T-helper 9 cell (primary cell): Measurements from ENCODE around the gene OR4C16.

ENCODE experiments used
- DNase-seq: peaks from one replicate; pipeline ENCODE4 v3.0.0-alpha.2; 2020
- total RNA-seq, 2 donors: gene quantifications; one replicate each; lab custom pipeline; 2026; lab: John Stamatoyannopoulos, UW

The OR4C16 gene, protein sequence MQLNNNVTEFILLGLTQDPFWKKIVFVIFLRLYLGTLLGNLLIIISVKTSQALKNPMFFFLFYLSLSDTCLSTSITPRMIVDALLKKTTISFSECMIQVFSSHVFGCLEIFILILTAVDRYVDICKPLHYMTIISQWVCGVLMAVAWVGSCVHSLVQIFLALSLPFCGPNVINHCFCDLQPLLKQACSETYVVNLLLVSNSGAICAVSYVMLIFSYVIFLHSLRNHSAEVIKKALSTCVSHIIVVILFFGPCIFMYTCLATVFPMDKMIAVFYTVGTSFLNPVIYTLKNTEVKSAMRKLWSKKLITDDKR
- total RNA-seq = 0 reads per million in 2 donors

DNA sequence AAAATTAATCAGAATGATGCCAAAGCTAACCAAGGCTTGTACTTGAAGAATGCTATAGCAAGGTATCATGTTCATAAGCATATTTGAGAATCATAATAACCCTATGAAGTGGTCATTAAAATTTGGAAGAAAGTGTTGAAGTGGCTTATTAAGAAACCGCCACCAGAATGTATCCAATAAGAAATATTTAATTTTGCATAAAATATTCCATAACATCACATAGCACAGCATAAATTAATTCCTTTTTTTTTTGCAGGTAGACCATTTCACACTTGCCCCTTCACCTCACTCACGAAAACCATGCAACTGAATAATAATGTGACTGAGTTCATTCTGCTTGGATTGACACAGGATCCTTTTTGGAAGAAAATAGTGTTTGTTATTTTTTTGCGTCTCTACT, at the start of gene OR4C16:
Gene OR4C16 (plus strand): TSS at position 301 of the 400 bp plus-strand sequence. CDS start 0 bp downstream, at position 301.
- no peak for DNase-seq

DNA sequence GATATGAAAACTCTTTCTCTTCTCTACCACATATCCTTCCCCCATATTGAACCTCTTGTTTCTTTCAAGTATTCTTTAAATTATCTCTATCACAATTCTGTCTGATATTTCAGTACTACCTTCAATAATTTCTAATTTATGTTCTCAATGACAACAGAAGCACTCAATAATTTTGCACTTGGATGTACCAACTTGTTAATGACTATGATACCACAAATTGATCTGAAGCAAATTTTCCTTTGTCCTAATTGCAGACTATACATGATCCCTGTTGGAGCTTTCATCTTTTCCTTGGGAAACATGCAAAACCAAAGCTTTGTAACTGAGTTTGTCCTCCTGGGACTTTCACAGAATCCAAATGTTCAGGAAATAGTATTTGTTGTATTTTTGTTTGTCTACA, 17.8 kb upstream of the OR4C16 start, which contains the start of gene OR4C15:
Gene OR4C15 (plus strand): TSS at position 301 of the 400 bp plus-strand sequence. CDS start 0 bp downstream, at position 301.
- DNase-seq = no peak

DNA sequence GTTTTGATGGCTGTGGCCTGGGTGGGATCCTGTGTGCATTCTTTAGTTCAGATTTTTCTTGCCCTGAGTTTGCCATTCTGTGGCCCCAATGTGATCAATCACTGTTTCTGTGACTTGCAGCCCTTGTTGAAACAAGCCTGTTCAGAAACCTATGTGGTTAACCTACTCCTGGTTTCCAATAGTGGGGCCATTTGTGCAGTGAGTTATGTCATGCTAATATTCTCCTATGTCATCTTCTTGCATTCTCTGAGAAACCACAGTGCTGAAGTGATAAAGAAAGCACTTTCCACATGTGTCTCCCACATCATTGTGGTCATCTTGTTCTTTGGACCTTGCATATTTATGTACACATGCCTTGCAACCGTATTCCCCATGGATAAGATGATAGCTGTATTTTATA, 620 bp downstream of the OR4C16 start:
- DNase-seq = no peak

- no peak for DNase-seq
Observed at GRCh38 chr11:55607545-55607944, 35.6 kb downstream of the OR4C16 start, which contains the start of gene OR4C11. Gene OR4C11 (minus strand): TSS chr11:55607645. CDS start chr11:55604373, 3,272 bp downstream.
